ENCODE results near the gene GLIPR2.
A peak's percentile ranks its signal among the peaks of the same experiment; 100 is the strongest.

GLIPR2 gene

GRCh38 chr9:36092014-36092413, 44.5 kb upstream of the GLIPR2 start:
- no peak overlapping the region for H4K91ac ChIP-seq (ENCODE audit: low read length)
- H3K4me3 ChIP-seq (ENCODE audit: insufficient read depth in 1 of 2, low read depth in 1 of 2, low read length in 2 of 2), result no peak overlapping the region
- no peak overlapping the region for H3K4me2 ChIP-seq (ENCODE audit: low read length, poor library complexity, severe bottlenecking)
- H3K36me3 ChIP-seq (ENCODE audit: control insufficient read depth in 1 of 2, insufficient read depth in 2 of 2, low read depth in 1 of 2, low read length in 2 of 2), result peaks cover 0 to 29% of the 10 kb centered on the region in 2 experiments
- H4K8ac ChIP-seq (ENCODE audit: low read length), result no peak overlapping the region
- no CpG with 5 or more reads among the region's 1 CpG for whole genome bisulfite sequencing
- peak overlapping the region; percentile 88 for H3K27ac ChIP-seq (ENCODE audit: low read length, poor library complexity, severe bottlenecking)
- no peak overlapping the region for H3K4ac ChIP-seq (ENCODE audit: low read depth in 1 of 2, low read length in 2 of 2)
- no peak overlapping the region for H2AK5ac ChIP-seq (ENCODE audit: low read length, severe bottlenecking)
- H3K18ac ChIP-seq (ENCODE audit: low read depth in 1 of 2, low read length in 2 of 2), result no peak overlapping the region
- no peak for DNase-seq
- H2AFZ ChIP-seq (ENCODE audit: low read depth, low read length), result no peak overlapping the region
- H3K4me1 ChIP-seq (ENCODE audit: control insufficient read depth, insufficient read depth, low read depth, low read length), result peaks cover 3% of the 10 kb centered on the region
- H2BK12ac ChIP-seq (ENCODE audit: low read length in 2 of 2), result no peak overlapping the region
- peak overlapping the region; percentile 62 for H2BK5ac ChIP-seq (ENCODE audit: low read depth, low read length, poor library complexity, severe bottlenecking)
- no peaks in the 10 kb centered on the region for H3K79me1 ChIP-seq (replicated peaks; ENCODE audit: low read length, poor library complexity, severe bottlenecking)
- H3K23ac ChIP-seq (ENCODE audit: low read length in 2 of 2), result no peak overlapping the region
- no peak overlapping the region for H2BK120ac ChIP-seq (ENCODE audit: low read depth, low read length)
- H3K9ac ChIP-seq (ENCODE audit: low read length), result peak overlapping the region; percentile 10
- H3K14ac ChIP-seq (ENCODE audit: low read length in 2 of 2), result no peak overlapping the region
- no peaks in the 10 kb centered on the region for H3K27me3 ChIP-seq (ENCODE audit: control insufficient read depth in 1 of 2, insufficient read depth in 1 of 2, low read length in 2 of 2)
- H3K9me3 ChIP-seq (ENCODE audit: control insufficient read depth, low read length), result peaks cover under 1% of the 10 kb centered on the region
- no peak overlapping the region for H2BK15ac ChIP-seq (ENCODE audit: low read depth, poor library complexity, severe bottlenecking)

- no peaks in the 10 kb centered on the region for H3K9me3 ChIP-seq (ENCODE audit: control insufficient read depth, low read length)
Observed at GRCh38 chr9:36092509-36093215, 43.9 kb upstream of the GLIPR2 start.

GRCh38 chr9:36093384-36093783, 43.1 kb upstream of the GLIPR2 start:
- H3K27ac ChIP-seq (ENCODE audit: low read length, poor library complexity, severe bottlenecking), result no peak overlapping the region
- no peak overlapping the region for H3K4me2 ChIP-seq (ENCODE audit: low read length, poor library complexity, severe bottlenecking)
- H2AK5ac ChIP-seq (ENCODE audit: low read length, severe bottlenecking), result no peak overlapping the region
- no peak overlapping the region for H4K8ac ChIP-seq (ENCODE audit: low read length)
- no peak overlapping the region for H3K9ac ChIP-seq (ENCODE audit: low read length)
- no peak overlapping the region for H3K23ac ChIP-seq (ENCODE audit: low read length in 2 of 2)
- no peak overlapping the region for H2BK12ac ChIP-seq (ENCODE audit: low read length in 2 of 2)
- WGBS, result no CpG with 5 or more reads among the region's 2 CpGs
- no peak overlapping the region for H4K91ac ChIP-seq (ENCODE audit: low read length)
- no peak overlapping the region for H3K4me3 ChIP-seq (ENCODE audit: insufficient read depth in 1 of 2, low read depth in 1 of 2, low read length in 2 of 2)
- DNase-seq, result peak; percentile 37
- no peak overlapping the region for H2BK120ac ChIP-seq (ENCODE audit: low read depth, low read length)
- no peaks in the 10 kb centered on the region for H3K79me1 ChIP-seq (replicated peaks; ENCODE audit: low read length, poor library complexity, severe bottlenecking)
- H2AFZ ChIP-seq (ENCODE audit: low read depth, low read length), result no peak overlapping the region
- peaks cover 3% of the 10 kb centered on the region for H3K4me1 ChIP-seq (ENCODE audit: control insufficient read depth, insufficient read depth, low read depth, low read length)
- H3K18ac ChIP-seq (ENCODE audit: low read depth in 1 of 2, low read length in 2 of 2), result no peak overlapping the region
- no peak overlapping the region for H3K4ac ChIP-seq (ENCODE audit: low read depth in 1 of 2, low read length in 2 of 2)
- H3K9me3 ChIP-seq (ENCODE audit: control insufficient read depth, low read length), result no peaks in the 10 kb centered on the region
- no peak overlapping the region for H2BK5ac ChIP-seq (ENCODE audit: low read depth, low read length, poor library complexity, severe bottlenecking)
- H2BK15ac ChIP-seq (ENCODE audit: low read depth, poor library complexity, severe bottlenecking), result no peak overlapping the region
- peaks cover 0 to 28% of the 10 kb centered on the region in 2 experiments for H3K36me3 ChIP-seq (ENCODE audit: control insufficient read depth in 1 of 2, insufficient read depth in 2 of 2, low read depth in 1 of 2, low read length in 2 of 2)
- H3K14ac ChIP-seq (ENCODE audit: low read length in 2 of 2), result no peak overlapping the region
- no peaks in the 10 kb centered on the region for H3K27me3 ChIP-seq (ENCODE audit: control insufficient read depth in 1 of 2, insufficient read depth in 1 of 2, low read length in 2 of 2)

More at GRCh38 chr9:36092509-36093215, 43.9 kb upstream of the GLIPR2 start:
- Histone ChIP-seq H3K27ac (ENCODE audit: low read length, poor library complexity, severe bottlenecking) (peak overlapping the region; percentile 3), H3K4ac (ENCODE audit: low read depth in 1 of 2, low read length in 2 of 2) (no peak overlapping the region), H3K18ac (ENCODE audit: low read depth in 1 of 2, low read length in 2 of 2) (no peak overlapping the region), H2AK5ac (ENCODE audit: low read length, severe bottlenecking) (peak overlapping the region; percentile 79), H2BK12ac (ENCODE audit: low read length in 2 of 2) (no peak overlapping the region), H3K14ac (ENCODE audit: low read length in 2 of 2) (no peak overlapping the region), H4K91ac (ENCODE audit: low read length) (no peak overlapping the region), H3K4me2 (ENCODE audit: low read length, poor library complexity, severe bottlenecking) (no peak overlapping the region), H2BK5ac (ENCODE audit: low read depth, low read length, poor library complexity, severe bottlenecking) (no peak overlapping the region), H3K79me1 (replicated peaks; ENCODE audit: low read length, poor library complexity, severe bottlenecking) (no peaks in the 10 kb centered on the region), H2AFZ (ENCODE audit: low read depth, low read length) (no peak overlapping the region), H4K8ac (ENCODE audit: low read length) (no peak overlapping the region), H3K4me3 (ENCODE audit: insufficient read depth in 1 of 2, low read depth in 1 of 2, low read length in 2 of 2) (no peak overlapping the region), H3K9ac (ENCODE audit: low read length) (peak overlapping the region; percentile 17), H3K36me3 (ENCODE audit: control insufficient read depth in 1 of 2, insufficient read depth in 2 of 2, low read depth in 1 of 2, low read length in 2 of 2) (peaks cover 0 to 30% of the 10 kb centered on the region in 2 experiments), H3K4me1 (ENCODE audit: control insufficient read depth, insufficient read depth, low read depth, low read length) (peaks cover 3% of the 10 kb centered on the region), H3K27me3 (ENCODE audit: control insufficient read depth in 1 of 2, insufficient read depth in 1 of 2, low read length in 2 of 2) (no peaks in the 10 kb centered on the region), H3K23ac (ENCODE audit: low read length in 2 of 2) (no peak overlapping the region), H2BK15ac (ENCODE audit: low read depth, poor library complexity, severe bottlenecking) (no peak overlapping the region), H2BK120ac (ENCODE audit: low read depth, low read length) (no peak overlapping the region)
- DNase-seq, result peak; percentile 53
- WGBS, result 94% methylated on average over 7 of the region's 9 CpGs

- H3K79me1 ChIP-seq (replicated peaks; ENCODE audit: low read length, poor library complexity, severe bottlenecking), result no peaks in the 10 kb centered on the region
- H2BK120ac ChIP-seq (ENCODE audit: low read depth, low read length), result no peak overlapping the region
- DNase-seq, result no peak
- no peaks in the 10 kb centered on the region for H3K9me3 ChIP-seq (ENCODE audit: control insufficient read depth, low read length)
- no peak overlapping the region for H3K23ac ChIP-seq (ENCODE audit: low read length in 2 of 2)
- no peak overlapping the region for H2BK5ac ChIP-seq (ENCODE audit: low read depth, low read length, poor library complexity, severe bottlenecking)
- no peak overlapping the region for H2AK5ac ChIP-seq (ENCODE audit: low read length, severe bottlenecking)
- H3K27ac ChIP-seq (ENCODE audit: low read length, poor library complexity, severe bottlenecking), result peak overlapping the region; percentile 85
- peaks cover 0 to 30% of the 10 kb centered on the region in 2 experiments for H3K36me3 ChIP-seq (ENCODE audit: control insufficient read depth in 1 of 2, insufficient read depth in 2 of 2, low read depth in 1 of 2, low read length in 2 of 2)
- H3K14ac ChIP-seq (ENCODE audit: low read length in 2 of 2), result no peak overlapping the region
- no peak overlapping the region for H4K91ac ChIP-seq (ENCODE audit: low read length)
- H3K4me3 ChIP-seq (ENCODE audit: insufficient read depth in 1 of 2, low read depth in 1 of 2, low read length in 2 of 2), result no peak overlapping the region
- H2BK12ac ChIP-seq (ENCODE audit: low read length in 2 of 2), result no peak overlapping the region
- no peaks in the 10 kb centered on the region for H3K27me3 ChIP-seq (ENCODE audit: control insufficient read depth in 1 of 2, insufficient read depth in 1 of 2, low read length in 2 of 2)
- H3K4me2 ChIP-seq (ENCODE audit: low read length, poor library complexity, severe bottlenecking), result no peak overlapping the region
- H3K4ac ChIP-seq (ENCODE audit: low read depth in 1 of 2, low read length in 2 of 2), result no peak overlapping the region
- no peak overlapping the region for H2BK15ac ChIP-seq (ENCODE audit: low read depth, poor library complexity, severe bottlenecking)
- no peak overlapping the region for H4K8ac ChIP-seq (ENCODE audit: low read length)
- H3K4me1 ChIP-seq (ENCODE audit: control insufficient read depth, insufficient read depth, low read depth, low read length), result peaks cover 5% of the 10 kb centered on the region
- no peak overlapping the region for H3K9ac ChIP-seq (ENCODE audit: low read length)
- WGBS, result 100% methylated on average over 1 of the region's 1 CpG
- no peak overlapping the region for H3K18ac ChIP-seq (ENCODE audit: low read depth in 1 of 2, low read length in 2 of 2)
- no peak overlapping the region for H2AFZ ChIP-seq (ENCODE audit: low read depth, low read length)
Observed at GRCh38 chr9:36099718-36100117, 36.8 kb upstream of the GLIPR2 start.
